Umbilical cord (tissue), 2 donors: Measurements from ENCODE around the gene PCAT6. TPM values are rescaled to one million over a fixed set of nuclear protein-coding genes. Genes with fewer than 3 reads are reported as not detected.
"Not testable (repeated sequence)": the region's sequence is repeated elsewhere in the genome, so short reads cannot be mapped to it uniquely, and the experiment has no call there.

ENCODE experiments used
- DNase-seq: peaks from one replicate; pipeline ENCODE4 v3.0.0-alpha.2; 2015; ENCODE audit warnings: low spot score
- total RNA-seq: library from RNA; depleted of rRNA; stranded (reverse); fragments of >200 nt; gene quantifications from one replicate; pipeline ENCODE4 v1.2.3, GENCODE V29; 2014; ENCODE audit warnings: low replicate concordance; ENCODE audit not compliant: insufficient read depth

The PCAT6 gene
- not detected for total RNA-seq

DNA sequence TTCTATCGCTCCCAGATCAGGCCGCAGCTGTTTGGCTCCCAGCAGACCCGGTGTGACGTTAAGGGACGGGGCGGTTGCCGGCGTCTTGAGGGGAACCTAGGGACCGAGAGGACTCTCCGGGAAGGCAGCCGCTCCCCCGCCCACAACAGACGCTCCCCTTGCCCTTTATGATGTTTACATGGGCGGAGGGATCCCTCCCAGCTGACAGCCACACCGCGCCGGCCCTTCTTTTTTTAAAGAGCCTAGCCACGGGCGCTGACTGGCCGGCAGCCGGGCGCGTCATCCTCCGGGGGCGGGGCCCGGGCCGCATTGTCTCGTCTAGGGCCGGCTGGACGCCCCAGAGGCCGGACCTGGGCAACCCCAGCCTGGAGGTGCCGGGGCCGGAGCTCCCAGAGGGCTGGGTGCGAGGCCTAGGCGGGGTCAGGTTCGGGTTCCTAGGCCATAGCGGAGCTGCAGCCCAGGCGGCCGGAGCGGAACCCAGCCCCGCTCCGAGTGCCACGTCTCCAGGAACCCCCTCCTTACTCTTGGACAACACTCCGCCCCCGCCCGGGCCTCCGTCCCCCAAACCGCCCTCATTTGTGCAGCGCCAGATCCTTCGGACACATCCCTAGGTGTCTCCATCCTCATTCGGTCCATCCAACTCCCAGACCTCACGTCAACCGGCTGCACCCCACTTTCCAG is at the start of gene PCAT6:
PCAT6 (plus strand) TSS at position 340 of the 681 bp plus-strand sequence.
- DNase-seq, result peak; percentile 98

GRCh38 chr1:202762019-202762418 is 48.7 kb upstream of the PCAT6 start:
- no peak for DNase-seq

DNA sequence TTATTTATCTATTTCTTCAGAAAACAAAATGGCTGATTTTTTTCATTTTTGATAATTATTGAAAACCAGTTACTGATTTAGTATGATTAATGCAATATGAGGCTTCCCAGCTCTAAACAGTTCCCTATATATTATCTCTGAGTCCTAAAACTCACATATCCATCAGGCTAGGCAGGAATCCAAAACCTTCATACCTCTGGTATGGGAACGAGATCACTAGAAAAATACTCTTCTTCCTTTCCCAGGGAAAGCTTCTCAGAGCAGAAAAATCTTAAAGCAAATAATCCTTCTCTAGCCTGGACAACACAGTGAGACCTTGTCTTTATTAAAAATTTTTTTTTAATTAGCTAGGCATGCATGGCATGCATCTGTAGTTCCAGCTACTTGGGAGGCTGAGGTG is 45.0 kb upstream of the PCAT6 start:
- no peak for DNase-seq

DNA sequence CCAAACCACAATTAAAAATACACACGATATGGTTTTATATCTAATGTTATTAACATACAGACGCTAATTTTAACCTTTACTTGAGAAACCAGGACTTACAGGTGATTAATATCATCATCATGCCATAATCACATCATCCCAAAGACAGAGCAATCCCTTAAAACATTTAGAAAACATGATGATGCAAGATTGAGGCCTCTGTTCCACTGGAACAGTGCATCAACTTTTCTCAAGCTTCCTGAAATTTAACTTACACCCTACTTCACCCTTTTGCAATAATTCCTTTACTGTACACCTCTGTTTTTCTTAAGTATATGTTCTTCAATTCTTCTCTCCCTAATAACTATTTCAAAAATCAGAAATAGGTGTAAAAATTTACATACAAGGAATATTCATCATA is 40.6 kb upstream of the PCAT6 start:
- DNase-seq, result no peak

- DNase-seq, result no peak
Measured at GRCh38 chr1:202781180-202781579, 29.6 kb upstream of the PCAT6 start.

- DNase-seq, result no peak
Measured at GRCh38 chr1:202786804-202787203, 23.9 kb upstream of the PCAT6 start.

GRCh38 chr1:202788800-202789199 is 22.0 kb upstream of the PCAT6 start:
- no peak for DNase-seq

- DNase-seq, result no peak
Measured at GRCh38 chr1:202791077-202791747, 19.5 kb upstream of the PCAT6 start.

DNA sequence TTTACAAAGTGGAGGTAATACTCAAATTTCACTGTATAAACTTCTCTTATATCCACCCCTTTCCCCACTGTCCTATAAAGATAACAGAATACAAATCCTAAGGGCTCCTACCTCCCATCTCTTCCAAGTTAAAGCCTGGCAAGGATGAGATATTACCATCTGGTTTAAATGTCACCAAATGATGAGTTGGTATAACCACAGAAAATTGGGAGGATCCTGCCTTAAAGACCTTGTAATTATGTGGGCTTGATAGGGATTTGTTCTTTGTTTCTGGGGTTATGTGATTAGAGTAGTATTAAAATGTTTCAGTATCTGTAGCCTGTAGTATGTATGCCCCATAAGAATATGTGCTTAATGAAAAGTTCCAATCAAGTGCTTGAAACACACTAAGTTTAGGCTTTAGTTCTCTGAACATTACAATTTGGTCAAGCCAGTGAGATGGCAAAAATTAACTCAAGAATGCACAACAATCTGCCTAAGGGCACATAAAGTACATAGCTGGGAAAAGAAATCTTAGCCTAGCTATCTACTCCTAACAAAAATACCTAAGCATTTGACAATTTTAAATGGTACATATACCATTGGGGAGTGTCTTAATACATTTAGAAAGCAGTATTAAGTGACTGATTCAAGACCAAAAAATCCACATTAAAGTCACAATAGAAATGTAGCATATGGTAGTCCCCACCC is 16.6 kb upstream of the PCAT6 start:
- no peak for DNase-seq

DNA sequence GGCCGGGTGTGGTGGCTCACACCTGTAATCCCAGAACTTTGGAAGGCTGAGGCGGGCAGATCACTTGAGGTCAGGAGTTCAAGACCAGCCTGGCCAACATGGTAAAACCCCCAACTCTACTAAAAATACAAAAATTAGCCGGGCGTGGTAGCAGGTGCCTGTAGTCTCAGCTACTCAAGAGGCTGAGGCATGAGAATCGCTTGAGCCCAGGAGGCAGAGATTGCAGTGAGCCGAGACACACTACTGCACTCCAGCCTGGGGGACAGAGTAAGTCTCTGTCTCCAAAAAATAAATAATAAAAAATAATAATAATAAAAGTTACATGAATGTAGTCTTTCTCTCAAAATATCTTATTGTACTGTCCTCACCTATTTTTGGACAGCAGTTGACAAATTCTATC is 15.8 kb upstream of the PCAT6 start:
- DNase-seq, result not testable (repeated sequence)

- DNase-seq, result no peak
Measured at GRCh38 chr1:202796670-202797069, 14.1 kb upstream of the PCAT6 start.

GRCh38 chr1:202798260-202798659 is 12.5 kb upstream of the PCAT6 start:
- DNase-seq, result no peak

GRCh38 chr1:202798792-202799331 is 11.9 kb upstream of the PCAT6 start:
- no peak for DNase-seq

DNA sequence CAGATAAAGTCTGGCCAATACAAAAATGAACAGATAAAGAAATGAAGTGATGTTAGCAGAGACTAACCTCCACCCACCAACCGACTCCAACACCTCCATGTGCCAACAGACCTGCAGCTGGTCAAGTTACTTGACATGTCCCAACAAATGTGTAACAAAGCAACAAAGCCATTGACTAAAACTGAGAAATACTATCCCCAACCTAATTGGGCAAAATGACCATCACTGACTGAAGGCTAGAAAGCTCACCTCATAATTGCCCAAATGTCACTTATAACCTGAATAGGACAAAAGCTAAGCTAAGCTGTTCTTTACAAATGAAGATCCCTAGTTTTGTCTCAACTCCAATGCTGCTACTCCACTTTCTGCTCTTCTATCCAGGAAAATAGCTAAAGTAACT is 10.0 kb upstream of the PCAT6 start:
- no peak for DNase-seq

DNA sequence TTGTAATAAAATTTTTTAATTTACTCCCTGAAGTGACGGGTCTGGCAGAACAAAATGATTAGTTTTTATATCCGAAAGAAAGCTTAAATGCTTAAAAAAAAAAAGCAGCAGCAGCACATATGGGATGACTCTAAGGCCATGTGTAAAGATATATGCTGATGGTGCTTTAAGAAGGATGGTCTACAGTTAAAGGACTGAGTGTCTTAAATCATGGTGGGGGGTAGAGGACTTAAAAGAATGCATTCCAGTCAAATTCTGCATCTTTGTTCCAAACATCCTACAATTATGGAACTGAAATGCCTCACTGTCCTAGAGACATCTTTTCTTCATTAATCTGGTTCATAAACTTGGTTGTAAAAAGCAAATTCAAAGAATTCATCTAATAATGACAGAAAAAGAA is 9.6 kb upstream of the PCAT6 start:
- DNase-seq, result no peak

GRCh38 chr1:202802034-202802433 is 8.7 kb upstream of the PCAT6 start:
- no peak for DNase-seq

DNA sequence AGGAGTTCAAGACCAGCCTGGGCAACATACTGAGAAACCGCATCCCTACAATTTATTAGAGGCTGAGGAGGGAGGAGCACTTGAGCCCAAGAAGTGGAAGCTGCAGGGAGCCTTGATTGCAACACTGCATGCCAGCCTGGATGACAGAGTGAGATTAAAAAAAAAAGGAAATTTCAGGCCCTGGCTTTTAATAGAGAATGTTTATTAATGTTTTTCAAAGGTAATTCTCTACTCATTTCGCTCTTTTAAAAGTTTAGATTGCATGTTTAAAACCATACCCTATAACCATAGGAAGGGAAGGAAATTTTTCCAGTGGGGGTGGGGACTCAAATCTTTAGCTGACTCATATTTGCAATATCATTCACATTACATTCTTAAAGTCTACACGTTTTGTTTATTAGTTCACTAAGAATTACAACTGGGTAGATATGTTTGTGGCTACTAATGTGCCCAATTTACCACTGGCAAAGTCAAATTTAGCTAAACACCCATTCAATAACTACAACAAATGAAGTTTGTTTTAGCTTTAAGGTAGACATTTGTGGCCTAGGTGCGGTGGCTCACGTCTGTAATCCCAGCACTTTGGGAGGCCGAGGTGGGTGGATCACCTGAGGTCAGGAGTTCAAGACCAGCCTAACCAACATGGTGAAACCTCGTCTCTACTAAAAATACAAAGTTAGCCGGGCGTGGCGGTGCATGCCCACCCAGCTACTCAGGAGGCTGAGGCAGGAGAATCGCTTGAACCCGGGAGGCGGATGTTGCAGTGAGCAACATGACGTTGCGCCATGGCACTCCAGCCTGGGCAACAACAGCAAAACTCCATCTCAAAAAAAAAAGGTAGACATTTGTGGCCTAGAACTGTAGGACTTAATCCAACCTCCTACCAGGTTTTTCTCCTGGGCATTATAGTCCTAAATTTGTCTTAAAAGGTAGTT is 7.5 kb upstream of the PCAT6 start:
- no peak for DNase-seq

- DNase-seq, result no peak
Measured at GRCh38 chr1:202804126-202804525, 6.6 kb upstream of the PCAT6 start.

GRCh38 chr1:202805886-202806844 is 4.6 kb upstream of the PCAT6 start:
- DNase-seq, result peak; percentile 10

DNA sequence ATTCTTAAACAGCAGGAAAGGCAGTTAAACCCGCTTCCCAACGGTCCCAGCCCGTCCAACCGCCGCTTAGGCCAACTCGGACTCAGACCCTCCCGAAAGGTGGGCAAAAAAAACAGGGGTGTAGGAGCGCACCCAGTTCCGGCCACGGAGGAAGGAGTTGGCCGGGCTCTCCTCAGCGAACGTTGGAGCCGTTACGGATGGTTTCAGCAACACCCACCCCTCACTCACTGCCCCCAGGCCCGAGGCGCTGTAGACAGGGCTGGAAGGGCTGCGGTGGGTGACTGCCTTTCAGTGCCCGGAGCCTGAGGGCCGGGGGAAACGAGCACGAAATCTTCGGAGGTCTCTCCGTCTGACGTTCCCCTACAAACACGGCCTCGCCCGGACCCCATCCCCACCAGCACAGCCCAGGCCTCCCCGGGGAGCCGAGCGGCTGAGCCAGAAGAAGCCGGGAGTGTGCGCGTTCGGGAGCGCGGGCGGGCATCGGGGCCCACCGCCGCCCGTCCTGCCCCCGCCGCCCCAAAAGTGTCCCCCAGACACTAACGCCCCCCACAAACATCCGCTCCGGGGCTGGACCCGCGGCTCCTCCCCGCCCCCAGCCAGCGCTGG is 3.8 kb upstream of the PCAT6 start:
- peak; percentile 21 for DNase-seq
